Esophagus muscularis mucosa (tissue), 3 donors: ENCODE measurements around the gene NDUFV1.
"Not testable (repeated sequence)": the region's sequence is repeated elsewhere in the genome, so short reads cannot be mapped to it uniquely, and the experiment has no call there.

Experiments
- CTCF ChIP-seq, 3 experiments: fragments of 200-600 bp in 2 of 3; fragments of 450-650 bp in 1 of 3; sonication (generic) in 2 of 3; IDR thresholded peaks; one replicate each; pipeline ENCODE4 v1.5.1; 2017 to 2019; ENCODE audit warnings: antibody characterized with exemption in 3 of 3, mild to moderate bottlenecking in 2 of 3, moderate library complexity in 1 of 3
- POLR2A ChIP-seq: fragments of 450-650 bp; IDR thresholded peaks from one replicate; pipeline ENCODE4 v1.6.1; 2017; ENCODE audit warnings: antibody characterized with exemption, moderate library complexity, mild to moderate bottlenecking, low read depth
- POLR2AphosphoS5 ChIP-seq, 2 donors: sonication (generic); formaldehyde crosslinking; IDR thresholded peaks; one replicate each; pipeline ENCODE4 v1.6.1; 2017; ENCODE audit warnings: antibody characterized with exemption in 2 of 2

- TF ChIP-seq CTCF (IDR thresholded peaks at IDR 0.05); POLR2A; POLR2AphosphoS5 (IDR thresholded peaks at IDR 0.05): not testable (repeated sequence)
These were observed 2.6 kb upstream of the NDUFV1 start for GRCh38 chr11:67604119-67604518.
